ENCODE results near the gene COX5A.

GRCh38 chr15:74977599-74977998 lies 39.7 kb upstream of the COX5A start:
- TF ChIP-seq EZH2 (IDR thresholded peaks at IDR 0.05) (no peak), POLR2AphosphoS5 (IDR thresholded peaks at IDR 0.05; ENCODE audit: borderline replicate concordance, low read depth, low read length) (no peak), FOXP2 (optimal IDR thresholded peaks at IDR 0.05; ENCODE audit: control extremely low read depth, extremely low read length, insufficient read depth) (no peak)

Measured in SK-N-MC (cell line).